GM19238 (cell line): Measurements from ENCODE around the gene KRT81.

Source experiments
- DNase-seq: peaks from one replicate; pipeline ENCODE4 v3.0.0; 2011; ENCODE audit warnings: low spot score; ENCODE audit not compliant: insufficient read length

Gene KRT81

GRCh38 chr12:52291267-52291935, at the start of gene KRT81:
Gene KRT81 (minus strand): TSS chr12:52291534. CDS start chr12:52291465, 69 bp downstream.
- no peak for DNase-seq

- DNase-seq = no peak
Measured at GRCh38 chr12:52338241-52338960, 47.1 kb upstream of the KRT81 start.

GRCh38 chr12:52337054-52337453, 45.7 kb upstream of the KRT81 start:
- no peak for DNase-seq

- no peak for DNase-seq
Measured at GRCh38 chr12:52336641-52337040, 45.3 kb upstream of the KRT81 start.

GRCh38 chr12:52335598-52336262, 44.4 kb upstream of the KRT81 start:
- no peak for DNase-seq

- DNase-seq = no peak
Measured at GRCh38 chr12:52334185-52334584, 42.9 kb upstream of the KRT81 start.

GRCh38 chr12:52333321-52333720, 42.0 kb upstream of the KRT81 start:
- no peak for DNase-seq

- DNase-seq = no peak
Measured at GRCh38 chr12:52332381-52332780, 41.0 kb upstream of the KRT81 start.

GRCh38 chr12:52331833-52332232, 40.5 kb upstream of the KRT81 start:
- no peak for DNase-seq

GRCh38 chr12:52331039-52331438, 39.7 kb upstream of the KRT81 start:
- no peak for DNase-seq

GRCh38 chr12:52327830-52328500, 36.6 kb upstream of the KRT81 start:
- no peak for DNase-seq

- peak; percentile 84 for DNase-seq
Measured at GRCh38 chr12:52327052-52327829, 35.9 kb upstream of the KRT81 start.

GRCh38 chr12:52324153-52324444, 32.8 kb upstream of the KRT81 start:
- DNase-seq = no peak

GRCh38 chr12:52323416-52324152, 32.2 kb upstream of the KRT81 start:
- DNase-seq = no peak

- DNase-seq = no peak
Measured at GRCh38 chr12:52323001-52323400, 31.7 kb upstream of the KRT81 start.

- DNase-seq = no peak
Measured at GRCh38 chr12:52322069-52322468, 30.7 kb upstream of the KRT81 start.

GRCh38 chr12:52321418-52321817, 30.1 kb upstream of the KRT81 start:
- DNase-seq = no peak

- no peak for DNase-seq
Measured at GRCh38 chr12:52320784-52321400, 29.6 kb upstream of the KRT81 start, which contains the start of gene KRT83. Gene KRT83 (minus strand): TSS chr12:52321398. CDS start chr12:52321335, 63 bp downstream.

- DNase-seq = no peak
Measured at GRCh38 chr12:52319097-52319496, 27.8 kb upstream of the KRT81 start.
